Breast epithelium (tissue), 4 donors: Measurements from ENCODE around the gene CRHR2. TPM values are rescaled to one million over a fixed set of nuclear protein-coding genes. Genes with fewer than 3 reads are reported as not detected.
"Not testable (repeated sequence)": the region's sequence is repeated elsewhere in the genome, so short reads cannot be mapped to it uniquely, and the experiment has no call there.

Experiments
- DNase-seq, 2 donors: peaks; one replicate each; pipeline ENCODE4 v3.0.0-alpha.2; 2019; ENCODE audit warnings: low spot score in 2 of 2
- H3K27ac ChIP-seq, 2 donors: fragments of 200-600 bp; sonication (generic) in 1 of 2; one replicate each; pipeline ENCODE4 v1.5.1; 2016 to 2019; ENCODE audit warnings: mild to moderate bottlenecking in 1 of 2
- H3K27me3 ChIP-seq, 2 donors: fragments of 200-600 bp; sonication (generic) in 1 of 2; one replicate each; pipeline versions ENCODE4 v1.5.1 to v1.6.0; 2017 to 2019; ENCODE audit warnings: control low read depth in 1 of 2, mild to moderate bottlenecking in 1 of 2
- H3K36me3 ChIP-seq: fragments of 200-600 bp; one replicate; pipeline ENCODE4 v1.5.1; 2019
- H3K4me1 ChIP-seq, 2 donors: fragments of 200-600 bp; sonication (generic); one replicate each; pipeline ENCODE4 v1.5.1; 2016 to 2019; ENCODE audit warnings: control low read depth in 1 of 2
- H3K4me3 ChIP-seq, 3 donors: fragments of 200-600 bp; sonication (generic); 1 replicate in 2 of 3; 2 replicates in 1 of 3; pipeline ENCODE4 v1.5.1; 2016 to 2019; ENCODE audit warnings: mild to moderate bottlenecking in 3 of 3, moderate library complexity in 2 of 3
- H3K9me3 ChIP-seq, 2 donors: fragments of 200-600 bp; sonication (generic) in 1 of 2; one replicate each; pipeline ENCODE4 v1.5.1; 2016 to 2019; ENCODE audit warnings: control low read depth in 1 of 2
- POLR2A ChIP-seq: fragments of 450-650 bp; IDR thresholded peaks from one replicate; pipeline ENCODE4 v1.6.1; 2016; ENCODE audit warnings: antibody characterized with exemption, mild to moderate bottlenecking, moderate library complexity
- POLR2AphosphoS5 ChIP-seq, 3 donors: sonication (generic); formaldehyde crosslinking; IDR thresholded peaks; one replicate each; pipeline ENCODE4 v1.6.1; 2017; ENCODE audit warnings: antibody characterized with exemption in 3 of 3
- intact Hi-C: fragments of 100-400 bp; cut with DNase I; formaldehyde crosslinking; loops from one replicate; pipeline ENCODE4 v1.15.1; 2023; ENCODE audit warnings: low total_unique reads
- total RNA-seq, 3 donors: library from RNA; depleted of rRNA; stranded (reverse); fragments of >200 nt; gene quantifications; one replicate each; pipeline ENCODE4 v1.1.0, GENCODE V29; 2016
- TF ChIP-seq, protein P1 (sequence below), 3 donors: fragments of 450-650 bp; IDR thresholded peaks; one replicate each; pipeline ENCODE4 v1.5.1; 2016 to 2017; ENCODE audit warnings: antibody characterized with exemption in 3 of 3, mild to moderate bottlenecking in 3 of 3, moderate library complexity in 3 of 3

The CRHR2 gene
- total RNA-seq, 3 donors from 2014 or later, result under 0.01 to 0.16 (median 0.15) TPM

DNA sequence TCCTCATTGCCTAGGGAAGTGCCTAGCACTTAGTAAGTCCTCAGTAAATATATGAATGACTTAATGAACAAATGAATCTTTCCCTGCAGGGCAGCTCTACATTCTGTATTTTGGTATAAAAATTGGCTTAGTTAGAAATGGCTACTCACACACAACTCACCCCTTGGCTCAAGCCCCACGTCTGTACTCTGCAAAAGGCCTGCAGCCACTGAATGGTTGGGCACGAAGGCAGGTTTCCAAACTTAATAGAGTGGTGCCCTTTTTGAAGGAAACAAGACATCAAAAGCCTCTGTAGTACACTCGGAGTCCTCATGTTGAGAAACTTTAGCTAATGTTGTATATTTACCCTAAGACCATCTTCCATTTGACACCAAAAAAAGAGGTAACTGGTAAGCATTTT is 36.6 kb downstream of the CRHR2 start:
- no peak for TF ChIP-seq POLR2A
- no peak for TF ChIP-seq POLR2AphosphoS5 (IDR thresholded peaks at IDR 0.05)
- TF ChIP-seq, protein P1, sequence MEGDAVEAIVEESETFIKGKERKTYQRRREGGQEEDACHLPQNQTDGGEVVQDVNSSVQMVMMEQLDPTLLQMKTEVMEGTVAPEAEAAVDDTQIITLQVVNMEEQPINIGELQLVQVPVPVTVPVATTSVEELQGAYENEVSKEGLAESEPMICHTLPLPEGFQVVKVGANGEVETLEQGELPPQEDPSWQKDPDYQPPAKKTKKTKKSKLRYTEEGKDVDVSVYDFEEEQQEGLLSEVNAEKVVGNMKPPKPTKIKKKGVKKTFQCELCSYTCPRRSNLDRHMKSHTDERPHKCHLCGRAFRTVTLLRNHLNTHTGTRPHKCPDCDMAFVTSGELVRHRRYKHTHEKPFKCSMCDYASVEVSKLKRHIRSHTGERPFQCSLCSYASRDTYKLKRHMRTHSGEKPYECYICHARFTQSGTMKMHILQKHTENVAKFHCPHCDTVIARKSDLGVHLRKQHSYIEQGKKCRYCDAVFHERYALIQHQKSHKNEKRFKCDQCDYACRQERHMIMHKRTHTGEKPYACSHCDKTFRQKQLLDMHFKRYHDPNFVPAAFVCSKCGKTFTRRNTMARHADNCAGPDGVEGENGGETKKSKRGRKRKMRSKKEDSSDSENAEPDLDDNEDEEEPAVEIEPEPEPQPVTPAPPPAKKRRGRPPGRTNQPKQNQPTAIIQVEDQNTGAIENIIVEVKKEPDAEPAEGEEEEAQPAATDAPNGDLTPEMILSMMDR (IDR thresholded peaks at IDR 0.05), result no peak

DNA sequence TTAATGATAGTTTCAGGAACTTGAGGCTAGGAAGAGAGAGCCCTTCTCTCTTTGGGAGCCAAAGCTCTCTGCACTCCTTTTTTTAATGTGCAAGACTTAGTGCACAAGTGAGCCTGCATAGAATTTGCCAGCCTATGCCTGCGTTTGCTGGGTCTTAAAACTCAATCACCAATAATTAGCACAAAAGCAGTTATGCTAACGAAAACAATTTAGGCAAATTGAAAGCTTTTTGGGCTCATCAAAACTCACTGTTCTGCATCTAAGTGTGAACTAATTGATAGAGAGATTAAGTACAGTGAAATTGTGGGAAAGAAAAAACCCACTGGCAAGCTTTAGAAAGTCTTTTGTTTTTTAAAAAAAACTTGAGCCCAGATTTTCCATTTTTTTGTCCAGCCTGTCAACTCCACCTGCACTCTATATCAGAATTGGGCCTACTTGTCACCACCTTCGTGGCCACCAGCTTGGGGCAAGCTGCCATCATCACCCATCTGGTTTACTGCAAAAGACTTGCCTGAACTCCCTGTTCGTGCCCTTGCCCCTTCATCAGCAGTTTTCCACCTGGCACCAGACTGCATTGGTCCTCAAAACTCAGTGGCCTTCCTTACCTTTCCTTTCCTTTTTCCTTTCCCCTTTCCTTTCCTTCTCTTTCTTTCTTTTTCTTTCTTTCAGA is 37.8 kb downstream of the CRHR2 start:
- DNase-seq, result no peak
- H3K4me1 ChIP-seq, result no peaks in the 10 kb centered on the region
- intact Hi-C loops, result no loop called here
- H3K27me3 ChIP-seq, result no peaks in the 10 kb centered on the region
- H3K4me3 ChIP-seq, result no peak overlapping the region
- H3K9me3 ChIP-seq, result no peaks in the 10 kb centered on the region
- H3K36me3 ChIP-seq, result no peaks in the 10 kb centered on the region
- TF ChIP-seq, protein P1 (IDR thresholded peaks at IDR 0.05), result no peak
- TF ChIP-seq POLR2AphosphoS5 (IDR thresholded peaks at IDR 0.05), result no peak
- no peak for TF ChIP-seq POLR2A
- no peak overlapping the region for H3K27ac ChIP-seq

More for the DNA sequence above, 36.6 kb downstream of the CRHR2 start:
- no peak overlapping the region for H3K4me3 ChIP-seq
- no peak overlapping the region for H3K27ac ChIP-seq
- H3K36me3 ChIP-seq, result no peaks in the 10 kb centered on the region
- no peaks in the 10 kb centered on the region for H3K27me3 ChIP-seq
- H3K9me3 ChIP-seq, result no peaks in the 10 kb centered on the region
- intact Hi-C loops, result no loop called here
- no peaks in the 10 kb centered on the region for H3K4me1 ChIP-seq
- no peak for DNase-seq

DNA sequence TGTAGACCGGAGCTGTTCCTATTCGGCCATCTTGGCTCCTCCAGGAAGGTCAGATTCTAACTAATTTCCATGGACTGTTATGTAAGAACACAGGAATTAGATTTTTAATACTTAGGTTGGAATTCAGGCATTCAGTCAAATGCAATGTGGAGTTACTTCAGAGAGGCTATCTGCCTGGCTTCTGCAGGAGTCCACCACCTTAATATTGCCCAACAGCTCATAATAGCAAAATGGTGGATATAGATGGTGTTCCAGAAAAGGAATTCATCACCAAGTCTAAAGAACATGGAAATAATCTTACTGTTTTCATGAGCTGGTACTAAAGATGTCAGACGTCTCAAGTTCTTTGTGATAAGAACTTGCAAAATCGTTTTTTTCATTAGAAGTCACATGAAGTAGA is 39.5 kb downstream of the CRHR2 start:
- no peaks in the 10 kb centered on the region for H3K36me3 ChIP-seq
- no peaks in the 10 kb centered on the region for H3K4me1 ChIP-seq
- no peak overlapping the region for H3K27ac ChIP-seq
- H3K27me3 ChIP-seq, result no peaks in the 10 kb centered on the region
- intact Hi-C loops, result no loop called here
- H3K4me3 ChIP-seq, result no peak overlapping the region
- DNase-seq, result no peak
- no peaks in the 10 kb centered on the region for H3K9me3 ChIP-seq
- TF ChIP-seq, protein P1 (IDR thresholded peaks at IDR 0.05), result no peak
- TF ChIP-seq POLR2A (no peak), POLR2AphosphoS5 (IDR thresholded peaks at IDR 0.05) (no peak)

DNA sequence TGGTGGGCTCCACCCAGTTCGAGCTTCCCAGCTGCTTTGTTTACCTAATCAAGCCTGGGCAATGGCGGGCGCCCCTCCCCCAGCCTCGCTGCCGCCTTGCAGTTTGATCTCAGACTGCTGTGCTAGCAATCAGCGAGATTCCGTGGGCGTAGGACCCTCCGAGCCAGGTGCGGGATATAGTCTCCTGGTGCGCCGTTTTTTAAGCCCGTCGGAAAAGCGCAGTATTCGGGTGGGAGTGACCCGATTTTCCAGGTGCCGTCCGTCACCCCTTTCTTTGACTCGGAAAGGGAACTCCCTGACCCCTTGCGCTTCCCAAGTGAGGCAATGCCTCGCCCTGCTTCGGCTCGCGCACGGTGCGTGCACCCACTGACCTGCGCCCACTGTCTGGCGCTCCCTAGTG is 39.9 kb downstream of the CRHR2 start:
- DNase-seq, intact Hi-C loops, H3K27me3 ChIP-seq: not testable (repeated sequence)

DNA sequence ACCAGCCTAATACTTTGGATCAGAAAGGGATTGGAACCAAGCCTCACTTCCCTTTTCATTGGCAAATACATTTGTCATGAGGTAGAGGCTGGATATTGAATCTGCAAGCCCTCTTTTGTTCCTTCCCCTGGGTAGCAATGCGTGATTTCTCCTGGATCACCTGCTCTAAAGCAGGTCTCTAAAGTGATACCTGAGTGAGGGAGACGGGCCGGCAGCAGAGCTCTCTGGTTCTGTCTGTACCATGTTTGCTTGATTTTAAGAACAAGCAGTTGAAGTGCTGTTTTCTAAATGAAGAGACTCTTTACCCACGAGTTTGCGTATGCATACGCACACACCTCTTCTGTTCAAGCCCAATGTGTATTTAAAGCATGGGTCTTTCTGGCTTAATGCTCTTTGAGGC is 46.5 kb downstream of the CRHR2 start:
- Histone ChIP-seq H3K4me1 (no peaks in the 10 kb centered on the region), H3K36me3 (peaks cover 22% of the 10 kb centered on the region), H3K27me3 (no peaks in the 10 kb centered on the region), H3K4me3 (no peak overlapping the region), H3K9me3 (no peaks in the 10 kb centered on the region), H3K27ac (no peak overlapping the region)
- intact Hi-C loops, result no loop called here
- TF ChIP-seq POLR2AphosphoS5 (IDR thresholded peaks at IDR 0.05) (no peak), POLR2A (no peak)
- TF ChIP-seq, protein P1 (IDR thresholded peaks at IDR 0.05), result no peak
- no peak for DNase-seq

More for the DNA sequence above, 39.9 kb downstream of the CRHR2 start:
- H3K4me1 ChIP-seq, H3K4me3 ChIP-seq, H3K9me3 ChIP-seq, H3K27ac ChIP-seq, H3K36me3 ChIP-seq: not testable (repeated sequence)
